Right renal cortex interstitium (tissue), 3 donors: ENCODE results near the gene ARL6IP4. TPM values are rescaled to one million over a fixed set of nuclear protein-coding genes. Genes with fewer than 3 reads are reported as not detected.

Experiments
- DNase-seq, 3 donors: peaks; one replicate each; pipeline ENCODE4 v3.0.0-alpha.2; 2013; ENCODE audit warnings: low read depth in 3 of 3, low spot score in 2 of 3
- polyA plus RNA-seq, 3 donors: library from polyadenylated mRNA; unstranded; fragments of 120-200 nt; gene quantifications; one replicate each; pipeline ENCODE4 v1.2.1, GENCODE V29; 2013; ENCODE audit not compliant: insufficient read length in 3 of 3

ARL6IP4 gene
- polyA plus RNA-seq, 3 donors, result 165 to 178 (median 173) TPM

DNA sequence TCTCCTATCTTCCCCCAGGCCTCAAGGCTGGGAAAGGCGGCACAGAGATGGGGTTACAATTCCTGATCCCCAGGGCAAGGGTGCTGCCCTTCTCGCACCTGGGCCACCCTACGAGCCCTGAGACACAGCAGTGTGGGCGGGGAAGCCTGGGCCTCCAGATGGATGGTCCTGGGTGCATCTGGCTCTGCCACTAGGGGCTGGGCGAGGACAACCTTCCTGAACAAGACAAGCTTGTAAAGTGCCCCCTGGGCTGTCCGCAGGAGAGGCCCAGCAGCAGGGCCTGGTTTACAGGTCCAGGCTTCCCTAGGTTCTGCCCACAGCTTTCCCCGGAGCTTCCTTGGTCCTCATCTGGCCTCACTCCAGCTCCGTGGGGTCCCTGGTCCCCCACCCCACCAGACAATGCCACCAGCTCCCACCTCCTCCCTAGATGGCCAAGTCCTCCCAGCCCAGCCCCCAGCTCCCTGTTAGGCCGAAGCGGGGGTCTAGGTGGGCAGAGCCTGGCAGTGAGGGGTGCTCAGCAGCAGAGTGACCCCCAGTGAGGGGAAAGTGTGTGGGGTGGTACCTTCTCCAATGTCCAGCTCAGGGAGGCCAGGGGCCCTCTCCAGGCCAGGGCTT lies 8.9 kb downstream of the ARL6IP4 start:
- DNase-seq, result no peak

DNA sequence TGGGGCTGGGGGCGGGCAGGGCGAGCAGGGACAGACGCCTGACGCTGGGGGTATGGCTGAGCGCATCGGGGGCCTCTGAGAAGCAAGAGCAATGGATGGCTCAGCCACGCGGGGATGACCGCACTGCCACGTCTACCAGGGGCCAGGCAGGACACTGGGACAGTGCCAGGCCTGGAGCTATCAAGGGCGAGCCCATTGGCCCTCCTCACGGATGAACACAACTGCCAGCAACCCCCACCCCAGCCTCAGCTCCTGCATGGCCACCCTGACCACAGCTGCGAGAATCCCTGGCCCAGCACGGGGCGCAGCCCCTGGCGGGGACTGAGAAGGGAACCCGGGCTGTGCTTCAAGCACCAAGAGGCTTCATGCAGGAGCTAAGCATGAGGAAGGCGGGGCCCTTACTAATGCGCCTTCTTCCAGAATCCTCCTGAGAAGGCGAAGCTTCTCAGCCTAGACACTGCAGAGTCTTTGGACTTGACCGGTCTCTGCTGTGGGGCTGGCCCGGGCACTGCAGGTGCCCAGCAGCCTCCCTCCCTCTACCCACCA lies 9.5 kb downstream of the ARL6IP4 start:
- DNase-seq, result no peak

DNA sequence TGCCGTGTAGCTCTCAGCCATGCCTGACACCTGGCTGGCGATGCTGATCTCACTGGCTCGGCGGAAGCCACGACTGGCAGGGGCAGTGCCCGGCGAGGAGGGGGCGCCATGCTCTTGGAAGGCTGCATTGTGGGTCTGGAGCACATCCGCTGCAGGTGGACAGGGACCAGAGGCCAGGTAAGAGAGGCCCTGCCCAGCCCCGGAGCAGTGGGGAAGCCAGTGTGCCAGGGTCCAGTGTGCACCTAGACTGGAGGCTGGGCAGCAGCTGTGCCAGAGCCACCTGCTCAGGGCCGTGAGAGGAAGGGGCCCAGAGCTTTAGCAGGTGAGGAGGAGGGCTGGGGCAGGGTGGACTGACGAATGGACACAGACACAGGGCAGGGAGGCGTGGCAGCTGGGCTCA lies 10.1 kb downstream of the ARL6IP4 start:
- no peak for DNase-seq

DNA sequence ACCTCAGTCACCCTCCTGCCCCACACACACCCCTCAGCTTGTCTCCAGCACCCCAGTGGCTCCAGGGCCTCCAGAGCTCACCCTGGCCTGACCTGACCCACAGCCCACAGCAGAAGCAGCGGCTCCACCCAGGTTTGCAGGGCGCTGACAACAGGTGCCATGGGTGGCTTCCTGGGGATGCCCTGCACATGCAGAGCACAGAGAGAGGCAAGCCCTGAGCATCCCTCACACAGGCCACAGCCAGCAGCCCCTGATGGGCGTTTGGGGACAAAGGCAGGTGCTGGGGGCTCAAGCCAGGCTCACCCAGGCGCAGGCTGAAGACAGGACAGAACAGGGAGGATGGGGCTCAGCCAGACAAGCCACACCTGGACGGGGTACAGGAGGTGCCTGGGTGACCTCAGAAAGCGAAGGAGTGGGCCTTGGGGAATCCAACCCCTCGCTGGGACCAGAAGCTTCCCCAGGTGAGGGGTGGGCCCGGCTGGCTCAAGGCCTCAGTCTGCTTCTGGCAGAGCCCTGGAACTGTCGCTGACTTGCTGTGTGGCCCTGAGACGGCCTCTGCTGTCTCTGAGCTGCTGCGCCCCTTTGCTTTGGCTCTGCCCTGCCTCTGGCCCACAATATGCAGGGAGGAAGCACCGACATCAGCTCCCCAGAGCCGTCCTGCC lies 10.6 kb downstream of the ARL6IP4 start:
- no peak for DNase-seq

DNA sequence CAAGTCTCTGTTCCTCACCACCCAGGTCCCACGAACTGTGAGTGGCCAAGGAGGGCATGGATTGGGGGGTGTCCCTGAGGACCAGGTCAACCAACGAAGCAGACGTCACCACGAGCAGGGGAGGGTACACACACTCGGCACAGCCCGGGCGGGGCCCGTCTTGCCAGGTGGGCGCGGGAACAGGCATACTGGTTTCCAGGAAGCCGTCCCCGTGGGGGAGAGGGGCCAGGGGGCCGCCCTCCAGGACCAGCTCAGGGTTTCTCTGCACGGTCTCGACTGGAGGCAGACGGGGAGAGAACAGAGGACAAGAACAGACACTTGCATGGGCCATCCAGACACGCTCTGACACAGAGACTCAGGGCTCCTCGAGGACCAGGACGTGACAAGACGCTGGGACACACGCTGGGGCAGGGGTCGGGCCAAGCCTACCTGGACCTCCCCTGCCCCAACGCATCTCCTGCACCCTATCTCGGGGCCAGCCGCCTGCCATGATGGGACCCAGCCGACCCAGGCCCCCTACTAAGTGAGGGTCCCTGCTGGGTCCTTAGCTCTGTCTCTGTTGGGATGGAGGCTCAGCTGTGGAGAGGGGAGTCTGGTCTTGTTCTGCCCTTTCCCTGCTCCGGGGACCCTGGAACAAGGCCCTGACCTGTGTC lies 11.3 kb downstream of the ARL6IP4 start:
- DNase-seq, result no peak

DNA sequence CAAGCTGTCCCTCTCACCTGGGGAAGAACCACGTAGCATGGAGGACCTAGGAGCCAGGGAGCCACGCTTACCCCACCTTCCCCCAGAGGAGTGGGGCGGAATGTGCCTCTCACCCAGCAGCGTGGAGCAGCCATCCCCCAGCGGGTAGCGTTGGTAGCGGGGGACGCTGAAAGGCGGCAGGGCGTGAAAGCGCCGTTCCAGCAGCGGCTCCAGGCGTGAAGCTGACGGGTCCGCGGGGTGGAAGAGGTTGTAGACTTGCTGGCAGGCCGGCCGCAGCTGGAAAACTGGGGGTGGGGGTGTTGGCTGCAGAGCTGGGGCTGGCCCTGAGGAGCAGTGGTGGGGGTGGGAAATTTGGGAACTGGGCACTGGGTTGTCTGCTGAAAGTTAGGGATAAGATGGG lies 11.9 kb downstream of the ARL6IP4 start:
- DNase-seq, result peak in 1 of 3 donors; percentile 19

DNA sequence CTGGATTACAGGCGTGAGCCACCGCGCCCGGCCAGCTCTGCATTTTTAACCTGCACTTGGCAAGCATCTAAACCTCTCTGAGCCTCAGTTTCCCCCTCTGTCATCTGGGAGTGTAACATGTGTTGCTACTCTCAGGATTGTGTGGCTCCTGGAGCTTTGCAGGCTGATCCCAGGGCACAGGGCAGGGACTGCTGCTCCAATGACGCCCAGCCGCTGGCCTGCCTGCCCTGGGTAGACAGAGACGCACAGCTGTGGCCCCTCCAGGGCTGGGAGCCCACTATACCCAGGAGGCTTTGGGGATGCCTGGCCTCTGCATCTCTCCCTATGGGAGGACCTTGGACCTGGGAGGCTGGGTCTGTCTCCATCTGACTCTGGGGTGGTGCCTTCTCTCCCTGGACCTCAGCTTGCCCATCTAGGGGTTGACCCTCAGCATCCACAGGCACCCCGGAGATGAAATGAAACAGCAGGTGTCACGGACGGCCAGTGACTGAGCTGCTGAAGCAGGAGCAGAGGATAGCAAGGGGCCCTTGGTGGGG lies 13.7 kb downstream of the ARL6IP4 start:
- no peak for DNase-seq

DNA sequence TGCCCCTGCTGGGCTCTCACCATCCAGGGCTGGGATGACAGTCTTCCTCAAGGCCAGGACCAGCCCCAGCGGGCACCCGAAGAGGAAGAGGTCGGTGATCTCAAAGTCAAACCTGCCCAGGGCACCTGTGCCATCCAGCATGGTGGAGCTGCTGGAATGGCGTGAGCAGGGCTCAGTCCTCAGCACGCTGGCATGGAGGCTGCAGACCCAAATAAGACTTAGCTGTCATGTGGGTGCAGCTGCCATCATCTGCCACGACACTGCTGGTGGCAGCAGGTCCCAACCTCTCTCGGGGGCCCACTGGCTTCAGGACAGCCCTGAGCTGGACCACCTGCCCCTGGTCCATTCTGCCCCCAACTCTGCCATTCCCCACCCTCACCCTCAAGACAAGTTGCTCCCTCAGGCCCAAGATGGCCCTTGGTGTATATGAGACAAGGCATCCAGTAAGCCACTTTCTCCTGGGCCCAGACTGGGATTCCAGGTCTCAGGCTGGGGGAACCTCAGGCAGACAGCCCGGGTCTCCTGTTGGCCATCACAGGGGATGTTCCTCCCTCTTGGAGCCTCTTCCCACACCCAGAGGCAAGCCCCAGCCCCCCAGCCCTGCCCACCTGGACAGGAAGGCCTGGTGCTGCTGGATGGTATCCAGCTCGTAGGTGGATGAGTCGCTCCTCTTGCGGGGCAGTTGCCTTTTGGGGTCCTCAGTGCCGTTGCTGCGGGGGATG lies 14.5 kb downstream of the ARL6IP4 start:
- no peak for DNase-seq

DNA sequence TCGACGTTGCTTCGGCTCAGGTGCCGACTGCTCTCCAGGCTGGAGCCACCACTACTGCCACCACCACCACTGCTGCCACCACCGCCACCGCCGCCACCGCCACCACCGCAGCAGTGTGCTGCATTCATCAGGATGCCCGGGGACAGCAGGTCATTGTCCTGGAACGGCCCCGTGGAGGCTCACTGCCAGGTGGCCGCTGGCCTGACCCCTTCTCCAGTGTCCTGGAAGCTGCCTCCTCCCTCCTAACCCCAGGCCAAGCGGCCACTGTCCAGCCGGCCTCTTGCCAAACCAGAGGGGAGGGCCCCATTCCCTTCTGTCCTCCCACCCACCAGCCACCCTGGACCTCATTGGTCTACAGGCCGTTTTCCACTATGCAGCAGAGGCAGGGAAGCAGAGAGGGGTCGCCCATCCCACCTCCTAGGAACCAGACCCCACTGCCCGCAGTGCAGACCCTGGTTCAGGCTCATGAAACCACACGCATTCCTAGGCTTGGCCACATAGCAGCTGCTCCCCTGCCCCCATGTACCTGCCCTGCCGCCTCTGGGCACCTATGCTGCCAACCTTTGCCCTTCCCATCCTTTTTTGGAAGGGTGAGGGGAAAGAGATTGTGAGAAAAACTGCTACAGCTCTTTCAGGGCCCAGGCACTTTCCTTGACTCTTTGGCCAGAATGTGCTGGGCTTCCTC lies 15.2 kb downstream of the ARL6IP4 start:
- DNase-seq, result no peak

DNA sequence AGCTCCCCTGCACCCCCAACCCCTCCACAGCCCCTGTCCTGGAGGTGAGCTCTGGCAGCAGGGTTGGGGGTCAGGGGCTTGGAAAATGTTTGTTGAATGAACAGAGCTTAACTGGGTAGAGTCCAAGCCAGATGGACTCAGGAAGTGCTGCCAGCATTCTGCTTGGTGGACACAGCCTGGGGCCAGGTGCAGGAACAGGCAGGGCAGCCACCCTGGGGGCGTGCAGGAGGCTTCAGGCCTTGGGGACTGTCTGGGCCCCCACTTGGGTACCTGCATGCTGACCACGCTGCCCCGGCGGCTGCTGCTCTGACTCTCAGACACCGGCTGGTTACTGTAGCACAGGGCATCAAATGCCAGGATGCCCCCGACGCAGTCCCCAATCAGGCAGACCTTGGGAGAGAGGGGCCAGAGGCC lies 15.7 kb downstream of the ARL6IP4 start:
- DNase-seq, result no peak

DNA sequence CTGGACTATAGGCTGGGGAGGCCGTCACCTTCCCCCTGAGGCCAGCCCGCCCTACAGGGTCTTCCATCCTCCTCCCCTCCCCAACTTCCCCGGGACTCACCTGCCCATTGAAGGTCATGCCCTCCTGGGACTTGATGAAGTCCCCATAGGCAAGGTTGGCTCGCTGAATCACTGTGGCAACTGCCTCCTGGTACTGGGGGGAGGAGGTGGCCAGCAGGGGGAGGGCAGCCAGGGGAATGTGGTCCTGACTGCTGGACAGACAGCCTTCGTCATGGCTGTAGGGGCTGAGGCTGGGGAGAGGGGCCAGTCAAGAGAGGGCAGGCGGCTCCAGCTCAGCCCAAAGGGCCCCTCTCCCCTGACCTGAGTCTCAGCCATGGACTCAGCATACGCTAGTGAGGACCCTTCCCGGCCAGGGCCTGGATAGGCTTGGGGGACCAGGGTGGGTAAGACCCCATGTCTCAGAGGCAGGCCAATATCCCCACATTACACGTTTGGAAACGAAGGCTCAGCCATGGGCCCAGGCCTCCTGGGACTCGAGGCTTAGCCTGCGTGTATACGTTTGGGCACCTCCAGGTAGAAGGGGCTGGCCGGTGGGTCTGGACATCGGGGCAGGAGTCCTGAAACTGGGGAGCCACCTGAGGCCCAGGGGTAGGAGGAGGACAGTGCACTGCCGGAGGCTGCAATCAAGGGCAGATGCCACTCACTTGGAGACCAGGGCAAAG lies 16.3 kb downstream of the ARL6IP4 start:
- no peak for DNase-seq

DNA sequence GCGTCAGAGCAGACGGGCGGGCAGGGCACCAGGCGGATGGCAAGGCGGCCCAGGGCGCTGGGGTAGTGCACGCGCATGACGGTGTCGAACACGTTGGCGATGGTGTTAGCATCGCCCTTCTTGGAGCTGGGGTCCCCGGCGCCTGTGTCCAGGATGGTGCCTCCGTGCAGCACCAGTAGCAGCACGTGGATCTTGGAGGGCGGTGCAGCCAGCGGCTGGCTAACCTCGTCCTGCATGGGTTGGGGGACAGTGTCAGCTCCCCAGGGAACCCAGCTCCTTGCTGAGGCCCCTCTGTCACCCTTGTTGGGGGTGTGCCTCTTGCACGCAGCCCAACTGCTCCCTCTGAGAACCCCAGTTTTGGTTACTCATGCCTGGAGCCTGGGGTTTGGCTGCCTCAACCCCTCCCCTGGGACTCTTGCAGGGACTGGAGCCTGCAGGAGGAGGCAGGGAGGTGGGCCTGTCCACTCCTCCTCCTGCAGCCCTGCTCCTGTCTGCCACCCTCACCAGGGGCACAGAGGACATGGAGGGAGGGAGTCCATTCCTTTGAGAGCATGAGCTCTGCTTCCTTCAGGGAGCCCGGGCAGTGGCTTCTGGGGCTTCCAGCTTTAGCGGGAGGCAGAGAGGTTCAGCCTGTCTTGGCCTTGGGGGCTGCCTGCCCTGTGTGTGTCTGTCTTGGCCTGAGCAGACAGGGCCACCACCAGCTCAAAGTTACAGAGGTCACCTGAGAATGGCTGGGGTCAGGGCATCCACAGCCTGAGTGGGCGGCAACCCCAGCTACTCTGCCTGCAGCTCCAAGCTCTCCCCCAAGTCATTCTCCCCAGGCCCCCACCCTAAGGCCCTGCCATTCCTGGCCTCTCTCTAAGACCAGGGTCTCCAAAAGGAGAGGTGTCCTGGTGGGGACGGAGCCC lies 17.1 kb downstream of the ARL6IP4 start:
- no peak for DNase-seq

DNA sequence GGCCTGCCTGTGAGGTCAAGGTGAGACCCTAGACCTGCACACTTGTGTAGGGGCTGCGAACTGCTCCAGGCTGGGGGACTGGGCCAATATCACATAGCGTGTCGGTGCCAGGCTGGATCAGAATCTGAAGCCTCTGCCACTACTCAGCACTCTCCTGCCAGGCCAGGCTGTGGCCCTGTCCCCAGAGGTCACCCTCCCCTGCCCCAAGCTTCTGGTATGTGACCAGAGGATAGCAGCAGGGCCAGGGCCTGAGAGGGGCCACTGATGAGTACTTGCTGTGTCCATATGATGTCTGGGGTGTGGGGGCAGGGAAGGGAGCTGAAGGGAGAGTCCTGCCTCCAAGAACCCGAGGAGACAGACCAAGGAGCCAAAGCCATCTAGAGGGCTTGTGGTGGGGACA lies 17.8 kb downstream of the ARL6IP4 start:
- DNase-seq, result no peak

DNA sequence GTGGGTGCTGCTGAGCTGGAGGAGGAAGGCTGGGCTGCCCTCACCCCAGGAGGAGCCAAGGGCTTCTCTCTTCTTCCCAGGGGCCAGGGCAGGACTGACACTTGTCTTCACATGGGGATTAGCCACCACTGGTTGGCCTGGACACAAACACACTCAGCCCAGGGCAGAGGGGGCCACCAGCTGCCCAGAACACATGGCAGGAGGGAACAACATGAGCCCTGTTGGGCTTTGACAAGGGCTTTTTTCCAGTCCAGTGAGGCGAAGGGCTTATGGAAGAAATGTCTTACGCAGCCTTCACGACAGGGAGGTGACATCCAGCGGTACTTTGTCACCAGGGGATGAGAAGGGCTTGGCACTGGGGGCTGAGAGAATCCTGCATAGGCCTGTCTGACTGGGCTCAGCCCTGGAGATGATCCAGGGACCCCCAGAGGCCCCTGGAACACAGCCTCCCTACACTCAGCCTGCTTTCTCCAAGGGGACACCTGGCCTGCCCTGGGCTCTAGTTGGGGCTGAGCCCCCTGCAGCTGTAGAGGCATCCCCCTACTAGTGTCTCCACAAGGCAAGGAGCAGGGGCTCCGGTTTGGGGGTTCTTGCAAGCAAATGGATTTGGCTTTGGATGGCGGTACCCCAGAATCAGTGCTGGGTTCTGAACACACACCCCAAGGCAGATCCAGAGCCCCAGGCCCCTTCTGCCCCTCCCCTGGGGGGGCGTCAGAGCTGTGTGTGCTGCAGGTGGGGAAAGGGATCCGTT lies 18.9 kb downstream of the ARL6IP4 start:
- DNase-seq, result no peak

DNA sequence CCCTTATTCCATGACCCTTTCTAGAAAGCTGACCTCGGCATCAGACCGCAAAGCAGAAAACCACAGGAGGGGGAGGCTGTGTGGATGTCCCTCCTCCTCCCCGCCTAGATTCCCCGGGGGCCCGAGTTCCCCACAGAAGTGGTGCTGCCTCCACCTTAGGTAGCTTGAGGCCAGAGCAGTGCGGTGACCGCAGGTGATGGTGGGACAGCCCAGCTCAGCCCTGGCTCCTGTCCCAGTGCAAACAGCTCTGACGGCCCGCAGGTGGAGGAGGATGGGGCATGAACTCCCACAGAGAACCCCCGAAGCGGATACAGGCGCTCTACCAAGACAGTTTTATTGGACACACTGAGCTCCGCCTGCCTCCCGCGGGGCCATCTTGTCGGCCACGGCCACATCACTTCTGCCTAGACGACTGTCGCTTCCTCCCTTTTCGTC lies 19.5 kb downstream of the ARL6IP4 start:
- DNase-seq, result no peak

DNA sequence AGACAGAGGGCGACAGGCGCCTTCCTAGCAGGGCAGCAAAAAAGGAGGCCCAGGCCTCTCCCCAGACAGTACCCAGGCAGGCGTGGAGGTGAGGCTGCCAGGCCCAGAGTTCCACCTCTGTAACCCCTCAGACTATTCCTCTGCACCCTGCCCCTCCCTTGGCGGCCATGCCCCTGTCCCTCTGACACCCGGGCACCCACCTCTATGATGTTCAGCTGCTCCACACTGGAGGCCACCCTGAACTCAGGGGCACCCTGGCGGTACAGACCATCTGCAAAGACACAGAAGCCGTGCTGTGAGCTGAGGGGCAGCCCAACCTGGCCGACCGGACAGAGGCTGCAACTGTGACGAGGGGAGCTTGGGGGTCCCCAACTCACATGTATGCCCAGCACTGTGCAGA lies 20.1 kb downstream of the ARL6IP4 start:
- no peak for DNase-seq

DNA sequence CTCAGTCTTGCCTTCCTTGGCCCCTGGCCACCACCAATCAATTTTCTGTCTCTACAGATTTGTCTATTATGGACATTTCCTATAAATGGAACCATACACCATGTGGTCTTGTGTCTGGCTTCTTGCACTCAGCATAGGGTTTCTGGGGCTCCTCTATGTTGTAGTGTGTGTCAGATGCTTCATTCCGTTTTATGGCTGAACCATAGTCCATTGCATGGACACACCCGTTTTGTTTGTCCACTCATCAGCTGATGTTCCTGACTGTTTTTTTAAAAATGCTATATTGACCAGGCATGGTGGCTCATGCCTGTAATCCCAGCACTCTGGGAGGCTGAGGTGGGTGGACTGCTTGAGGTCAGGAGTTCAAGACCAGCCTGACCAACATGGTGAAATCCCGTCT lies 21.0 kb downstream of the ARL6IP4 start:
- no peak for DNase-seq

DNA sequence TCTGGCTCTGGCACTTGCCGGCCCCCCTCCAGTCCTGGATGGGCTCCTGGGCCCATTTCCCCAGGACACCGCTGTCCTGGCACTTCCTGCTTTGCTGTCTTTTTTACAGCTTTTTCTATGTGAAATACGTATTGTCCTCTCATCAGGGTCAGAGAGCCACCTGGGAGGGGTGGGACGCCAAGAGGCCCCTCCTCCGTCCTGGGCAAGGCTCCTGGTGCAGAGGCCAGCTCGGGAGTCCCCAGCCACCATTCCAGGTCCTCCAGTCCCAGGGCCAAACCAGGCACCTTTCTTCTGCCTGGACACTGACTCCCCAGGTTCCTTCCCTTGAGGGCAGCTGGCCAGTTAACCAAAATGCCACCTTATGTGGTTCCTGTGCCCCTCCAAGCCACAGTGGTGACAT lies 22.8 kb downstream of the ARL6IP4 start:
- DNase-seq, result no peak
